Erythroblast (primary cell): ENCODE results near the gene KIFC1.

Source experiments
- GATA1 ChIP-seq: IDR thresholded peaks from 2 replicates; pipeline ENCODE4 v1.6.1; 2011; ENCODE audit warnings: low read depth, mild to moderate bottlenecking, control low read depth, low read length, moderate library complexity
- POLR2A ChIP-seq: IDR thresholded peaks from 2 replicates; pipeline ENCODE4 v1.6.1; 2011; ENCODE audit warnings: mild to moderate bottlenecking, low read length

GRCh38 chr6:33410050-33410710, 18.6 kb downstream of the KIFC1 start:
- TF ChIP-seq POLR2A (peak; percentile 89), GATA1 (no peak)
